Ishikawa (cell line): ENCODE results near the gene SERBP1.

Experiments
- CEBPB ChIP-seq: IDR thresholded peaks from 2 replicates; pipeline ENCODE4 v1.6.1; 2012
- CREB1 ChIP-seq: IDR thresholded peaks from 2 replicates; pipeline ENCODE4 v1.6.1; 2012; ENCODE audit warnings: low read depth
- EGR1 ChIP-seq: IDR thresholded peaks from 2 replicates; pipeline ENCODE4 v1.6.1; 2012
- EP300 ChIP-seq: IDR thresholded peaks from 2 replicates; pipeline ENCODE4 v1.6.1; 2012; ENCODE audit warnings: borderline replicate concordance
- FOXM1 ChIP-seq: IDR thresholded peaks from 2 replicates; pipeline ENCODE4 v1.6.1; 2012; ENCODE audit warnings: low read depth, borderline replicate concordance
- MAX ChIP-seq: IDR thresholded peaks from 2 replicates; pipeline ENCODE4 v1.6.1; 2012
- NFIC ChIP-seq: IDR thresholded peaks from 2 replicates; pipeline ENCODE4 v1.6.1; 2012
- RAD21 ChIP-seq: IDR thresholded peaks from 2 replicates; pipeline ENCODE4 v1.6.1; 2012; ENCODE audit warnings: low read depth
- REST ChIP-seq: IDR thresholded peaks from 2 replicates; pipeline ENCODE4 v1.6.1; 2012; ENCODE audit warnings: low read depth, mild to moderate bottlenecking
- TAF1 ChIP-seq: IDR thresholded peaks from 2 replicates; pipeline ENCODE4 v1.6.1; 2012; ENCODE audit warnings: low read depth, mild to moderate bottlenecking
- TCF12 ChIP-seq: IDR thresholded peaks from 2 replicates; pipeline ENCODE4 v1.6.1; 2012; ENCODE audit warnings: low read depth
- TEAD4 ChIP-seq: IDR thresholded peaks from 2 replicates; pipeline ENCODE4 v1.6.1; 2012
- USF1 ChIP-seq: IDR thresholded peaks from 2 replicates; pipeline ENCODE4 v1.6.1; 2012
- YY1 ChIP-seq: IDR thresholded peaks from 2 replicates; pipeline ENCODE4 v1.6.1; 2012; ENCODE audit warnings: low read depth
- ZBTB7A ChIP-seq: IDR thresholded peaks from 2 replicates; pipeline ENCODE4 v1.6.1; 2012; ENCODE audit warnings: low read depth

The SERBP1 gene

GRCh38 chr1:67457247-67457646, 27.0 kb upstream of the SERBP1 start:
- TF ChIP-seq EGR1: no peak

GRCh38 chr1:67451815-67452214, 21.6 kb upstream of the SERBP1 start:
- TF ChIP-seq TCF12: no peak
- no peak for TF ChIP-seq FOXM1
- no peak for TF ChIP-seq TAF1
- no peak for TF ChIP-seq REST
- no peak for TF ChIP-seq NFIC
- no peak for TF ChIP-seq USF1
- no peak for TF ChIP-seq ZBTB7A
- TF ChIP-seq CEBPB: no peak
- no peak for TF ChIP-seq YY1
- no peak for TF ChIP-seq RAD21
- no peak for TF ChIP-seq CREB1
- TF ChIP-seq EGR1: no peak
- no peak for TF ChIP-seq TEAD4
- TF ChIP-seq MAX: no peak
- no peak for TF ChIP-seq EP300

GRCh38 chr1:67451356-67451755, 21.2 kb upstream of the SERBP1 start:
- TF ChIP-seq EP300 (no peak), YY1 (no peak), NFIC (no peak), TEAD4 (no peak), EGR1 (no peak)

GRCh38 chr1:67446893-67447292, 16.7 kb upstream of the SERBP1 start:
- TF ChIP-seq EP300 (no peak), REST (no peak), CEBPB (no peak), FOXM1 (no peak), MAX (no peak), RAD21 (no peak), ZBTB7A (no peak), YY1 (no peak), TAF1 (no peak), NFIC (no peak), CREB1 (no peak), TCF12 (no peak), TEAD4 (no peak)

GRCh38 chr1:67441739-67442281, 11.6 kb upstream of the SERBP1 start:
- TF ChIP-seq MAX: no peak
- no peak for TF ChIP-seq REST
- TF ChIP-seq EP300: no peak

GRCh38 chr1:67441183-67441582, 11.0 kb upstream of the SERBP1 start:
- no peak for TF ChIP-seq YY1
- peak; percentile 62; the same call in 1 of the 2 replicates for TF ChIP-seq NFIC
